Measurements from ENCODE around the gene ALOX12. TPM values are rescaled to one million over a fixed set of nuclear protein-coding genes. Genes with fewer than 3 reads are reported as not detected.

ALOX12 gene
- total and polyA plus RNA-seq, 2 donors: under 0.01 to 0.32 TPM

Other genes starting within 250 kb of the ALOX12 start
- gene XAF1, start 240.0 kb upstream of the ALOX12 start, total RNA-seq: 41.1 TPM
- 73.2 TPM for gene XAF1, start 240.0 kb upstream of the ALOX12 start, polyA plus RNA-seq
- gene FBXO39, start 219.8 kb upstream of the ALOX12 start, total RNA-seq: 0.09 TPM
- 1.0 TPM for gene FBXO39, start 219.8 kb upstream of the ALOX12 start, polyA plus RNA-seq
- gene TEKT1, start 164.3 kb upstream of the ALOX12 start, total RNA-seq: 0.05 TPM
- 0.25 TPM for gene TEKT1, start 164.3 kb upstream of the ALOX12 start, polyA plus RNA-seq
- gene RNASEK, start 16.6 kb downstream of the ALOX12 start, total RNA-seq: 95.2 TPM
- 368 TPM for gene RNASEK, start 16.6 kb downstream of the ALOX12 start, polyA plus RNA-seq
- gene BCL6B, start 27.0 kb downstream of the ALOX12 start, total RNA-seq: 3.4 TPM
- gene BCL6B, start 27.0 kb downstream of the ALOX12 start, polyA plus RNA-seq: 2.4 TPM
- 0.42 TPM for gene SLC16A13, start 40.0 kb downstream of the ALOX12 start, total RNA-seq
- gene SLC16A13, start 40.0 kb downstream of the ALOX12 start, polyA plus RNA-seq: 2.5 TPM
- gene SLC16A11, start 48.0 kb downstream of the ALOX12 start, total RNA-seq: 0.52 TPM
- gene SLC16A11, start 48.0 kb downstream of the ALOX12 start, polyA plus RNA-seq: 7.4 TPM
- 8.6 TPM for gene CLEC10A, start 84.2 kb downstream of the ALOX12 start, total RNA-seq
- 11.2 TPM for gene CLEC10A, start 84.2 kb downstream of the ALOX12 start, polyA plus RNA-seq
- 0.85 TPM for gene ASGR2, start 118.8 kb downstream of the ALOX12 start, total RNA-seq
- 4.7 TPM for gene ASGR2, start 118.8 kb downstream of the ALOX12 start, polyA plus RNA-seq
- gene ASGR1, start 183.3 kb downstream of the ALOX12 start, total RNA-seq: 0.90 TPM
- gene ASGR1, start 183.3 kb downstream of the ALOX12 start, polyA plus RNA-seq: 3.3 TPM
- gene DLG4, start 223.8 kb downstream of the ALOX12 start, total RNA-seq: 8.5 TPM
- 15.1 TPM for gene DLG4, start 223.8 kb downstream of the ALOX12 start, polyA plus RNA-seq
- gene ACADVL, start 223.9 kb downstream of the ALOX12 start, total RNA-seq: 221 TPM
- 990 TPM for gene ACADVL, start 223.9 kb downstream of the ALOX12 start, polyA plus RNA-seq
- gene DVL2, start 238.5 kb downstream of the ALOX12 start, total RNA-seq: 21.8 TPM
- gene DVL2, start 238.5 kb downstream of the ALOX12 start, polyA plus RNA-seq: 26.6 TPM
- gene PHF23, start 243.4 kb downstream of the ALOX12 start, total RNA-seq: 51.6 TPM
- 47.5 TPM for gene PHF23, start 243.4 kb downstream of the ALOX12 start, polyA plus RNA-seq
- gene GABARAP, start 246.4 kb downstream of the ALOX12 start, total RNA-seq: 245 TPM
- 846 TPM for gene GABARAP, start 246.4 kb downstream of the ALOX12 start, polyA plus RNA-seq